ENCODE results near the gene PNISR. TPM values are rescaled to one million over a fixed set of nuclear protein-coding genes. Genes with fewer than 3 reads are reported as not detected.

The PNISR gene
- total and polyA plus RNA-seq, 2 of the 13 experiments (the other 11 are each of a cell fraction or from before 2014, with no cell fraction given) = 43.0 to 48.0 TPM

- TF ChIP-seq MLXIP (CRISPR knock-in tag; IDR thresholded peaks at IDR 0.05; ENCODE audit: borderline replicate concordance) (0 out of 2 replicates have a peak, but pooled peaks have one; percentile 11), ONECUT2 (CRISPR knock-in tag; IDR thresholded peaks at IDR 0.05) (no peak; the same call in 1 of the 2 replicates), ZNF12 (CRISPR knock-in tag; IDR thresholded peaks at IDR 0.05) (no peak), NFATC3 (CRISPR knock-in tag; IDR thresholded peaks at IDR 0.05) (0 out of 2 replicates have a peak, but pooled peaks have one; percentile 44), DMAP1 (CRISPR knock-in tag; IDR thresholded peaks at IDR 0.05) (peak; percentile 93), ZNF883 (CRISPR knock-in tag; IDR thresholded peaks at IDR 0.05; ENCODE audit: not compliant biosample characterization) (peak; percentile 53), ZNF253 (CRISPR knock-in tag; IDR thresholded peaks at IDR 0.05; ENCODE audit: borderline replicate concordance) (0 out of 2 replicates have a peak, but pooled peaks have one; percentile 46), ZNF543 (CRISPR knock-in tag; IDR thresholded peaks at IDR 0.05) (peak; percentile 78), SOX6 (IDR thresholded peaks at IDR 0.05) (no peak), SOX6 (CRISPR knock-in tag; IDR thresholded peaks at IDR 0.05) (no peak; the same call in none of the 2 replicates), POLR2A (IDR thresholded peaks at IDR 0.05; ENCODE audit: insufficient read depth in 1 of 2, low read depth in 2 of 2, low read length in 2 of 2) (peak; percentile 79 to 83), ZMAT3 (CRISPR knock-in tag; conservative IDR thresholded peaks at IDR 0.05) (no peak), EP300 (IDR thresholded peaks at IDR 0.05; ENCODE audit: low read depth in 2 of 2, low read length in 2 of 2) (0 out of 4 replicates have a peak, but pooled peaks of 1 of the 2 experiments have one; percentile 24), EP300 (CRISPR knock-in tag; IDR thresholded peaks at IDR 0.05; ENCODE audit: borderline replicate concordance) (no peak), SMAD3 (CRISPR knock-in tag; IDR thresholded peaks at IDR 0.05) (no peak), ZSCAN31 (CRISPR knock-in tag; IDR thresholded peaks at IDR 0.05; ENCODE audit: low read depth) (peak; percentile 73; the same call in 1 of the 2 replicates), CENPX (CRISPR knock-in tag; IDR thresholded peaks at IDR 0.05) (no peak), ZNF746 (CRISPR knock-in tag; IDR thresholded peaks at IDR 0.05) (no peak), RNF219 (CRISPR knock-in tag; IDR thresholded peaks at IDR 0.05) (no peak)
Measured at GRCh38 chr6:99424761-99425646, at the start of gene PNISR (continued).

Measured in HepG2 (cell line).